GM13976 (cell line): ENCODE measurements around the gene COLQ.

Source experiments
- DNase-seq: peaks from one replicate; pipeline ENCODE4 v3.0.0; 2012; ENCODE audit warnings: low spot score
- CTCF ChIP-seq: IDR thresholded peaks from 2 replicates; pipeline ENCODE4 v1.5.1; 2012; ENCODE audit warnings: borderline replicate concordance, mild to moderate bottlenecking; ENCODE audit not compliant: insufficient read depth; ENCODE audit errors: extremely low read depth, missing control alignments, control extremely low read depth
- in situ Hi-C: fragments of 300-500 bp; cut with MboI; formaldehyde crosslinking; loops from one replicate; pipeline ENCODE4 v1.12.0; 2022; ENCODE audit warnings: low sequenced_read_pairs, mixed read lengths, inconsistent platforms; ENCODE audit not compliant: unreplicated experiment

COLQ gene

GRCh38 chr3:15456321-15456720, 65.2 kb downstream of the COLQ start:
- in situ Hi-C loops = no loop called here
- TF ChIP-seq CTCF = no peak
- no peak for DNase-seq

GRCh38 chr3:15455756-15456155, 65.8 kb downstream of the COLQ start:
- in situ Hi-C loops = no loop called here
- no peak for TF ChIP-seq CTCF

GRCh38 chr3:15454965-15455364, 66.5 kb downstream of the COLQ start:
- TF ChIP-seq CTCF = no peak
- no peak for DNase-seq
- in situ Hi-C loops = no loop called here

More at GRCh38 chr3:15455756-15456155, 65.8 kb downstream of the COLQ start:
- no peak for DNase-seq

GRCh38 chr3:15453991-15454625, 67.4 kb downstream of the COLQ start:
- in situ Hi-C loops = no loop called here
- TF ChIP-seq CTCF = no peak
- DNase-seq = no peak

GRCh38 chr3:15453501-15453900, 68.0 kb downstream of the COLQ start:
- no peak for DNase-seq
- in situ Hi-C loops = no loop called here
- TF ChIP-seq CTCF = no peak

- in situ Hi-C loops = no loop called here
- DNase-seq = no peak
- TF ChIP-seq CTCF = no peak
Measured at GRCh38 chr3:15452961-15453360, 68.5 kb downstream of the COLQ start.
